Kidney epithelial cell (primary cell): ENCODE measurements around the gene KCP. TPM values are rescaled to one million over a fixed set of nuclear protein-coding genes. Genes with fewer than 3 reads are reported as not detected.

Experiments used
- DNase-seq: peaks from one replicate; pipeline ENCODE4 v3.0.0-alpha.2; 2010; ENCODE audit warnings: low read depth
- H3K27me3 ChIP-seq: 2 replicates; pipeline ENCODE4 v1.6.0; 2011; ENCODE audit warnings: low read length; ENCODE audit not compliant: control insufficient read depth, insufficient read depth
- H3K36me3 ChIP-seq: 2 replicates; pipeline ENCODE4 v1.5.1; 2011; ENCODE audit warnings: low read length; ENCODE audit not compliant: control insufficient read depth, insufficient read depth
- H3K4me3 ChIP-seq: 2 replicates; pipeline ENCODE4 v1.5.1; 2011; ENCODE audit warnings: low read depth, mild to moderate bottlenecking, control low read depth, low read length
- CTCF ChIP-seq: IDR thresholded peaks from 2 replicates; pipeline ENCODE4 v1.5.1; 2011; ENCODE audit warnings: mild to moderate bottlenecking, moderate library complexity, low read length, control low read depth, inconsistent platforms; ENCODE audit not compliant: insufficient read depth, poor library complexity, severe bottlenecking
- total RNA-seq: library from RNA; depleted of rRNA; stranded (reverse); fragments of >200 nt; gene quantifications from 2 replicates; pipeline ENCODE4 v1.2.3, GENCODE V29; 2015

Gene KCP
- total RNA-seq, 1 donor from 2014 or later, result 1.3 TPM

- no peak for TF ChIP-seq CTCF
- no peak for DNase-seq
- H3K27me3 ChIP-seq, result no peaks in the 10 kb centered on the region
- H3K36me3 ChIP-seq, result peaks cover 9% of the 10 kb centered on the region
- H3K4me3 ChIP-seq, result no peak overlapping the region
Measured at GRCh38 chr7:128836729-128837348, 73.7 kb downstream of the KCP start.

GRCh38 chr7:128835790-128836641 is 74.5 kb downstream of the KCP start:
- H3K4me3 ChIP-seq, result no peak overlapping the region
- DNase-seq, result no peak
- H3K27me3 ChIP-seq, result no peaks in the 10 kb centered on the region
- TF ChIP-seq CTCF, result no peak
- H3K36me3 ChIP-seq, result peaks cover 6% of the 10 kb centered on the region

GRCh38 chr7:128835231-128835751 is 75.2 kb downstream of the KCP start:
- H3K4me3 ChIP-seq, result no peak overlapping the region
- DNase-seq, result no peak
- peaks cover 5% of the 10 kb centered on the region for H3K36me3 ChIP-seq
- no peak for TF ChIP-seq CTCF
- H3K27me3 ChIP-seq, result no peaks in the 10 kb centered on the region

GRCh38 chr7:128833946-128834325 is 76.6 kb downstream of the KCP start:
- TF ChIP-seq CTCF, result no peak
- Histone ChIP-seq H3K27me3 (no peaks in the 10 kb centered on the region), H3K36me3 (peaks cover 1% of the 10 kb centered on the region), H3K4me3 (no peak overlapping the region)
- DNase-seq, result no peak

- Histone ChIP-seq H3K4me3 (peak overlapping the region; percentile 7), H3K36me3 (peaks cover 1% of the 10 kb centered on the region), H3K27me3 (no peaks in the 10 kb centered on the region)
- no peak for TF ChIP-seq CTCF
- DNase-seq, result no peak
Measured at GRCh38 chr7:128833148-128833945, 77.2 kb downstream of the KCP start.
